Hippocampal formation (tissue), 2 donors: ENCODE results near the gene CTXN3.
"Not testable (repeated sequence)": the region's sequence is repeated elsewhere in the genome, so short reads cannot be mapped to it uniquely, and the experiment has no call there.

ENCODE experiments used
- DNase-seq, 2 donors: peaks; one replicate each; lab custom pipeline; 2025; lab: John Stamatoyannopoulos, UW

CTXN3 gene

GRCh38 chr5:127650649-127651048, 1.8 kb downstream of the CTXN3 start:
- DNase-seq = peak in 1 of 2 donors; percentile 23

GRCh38 chr5:127652952-127653611, 4.2 kb downstream of the CTXN3 start:
- DNase-seq = no peak

GRCh38 chr5:127656825-127657224, 7.9 kb downstream of the CTXN3 start:
- no peak for DNase-seq

- no peak for DNase-seq
Measured at GRCh38 chr5:127660047-127660733, 11.3 kb downstream of the CTXN3 start.

- no peak for DNase-seq
Measured at GRCh38 chr5:127664093-127664492, 15.2 kb downstream of the CTXN3 start.

- DNase-seq = no peak
Measured at GRCh38 chr5:127665641-127666040, 16.8 kb downstream of the CTXN3 start.

GRCh38 chr5:127666043-127666716, 17.3 kb downstream of the CTXN3 start:
- no peak for DNase-seq

GRCh38 chr5:127667926-127668325, 19.0 kb downstream of the CTXN3 start:
- DNase-seq = no peak

GRCh38 chr5:127671218-127671617, 22.3 kb downstream of the CTXN3 start:
- no peak for DNase-seq

GRCh38 chr5:127673117-127673800, 24.4 kb downstream of the CTXN3 start:
- DNase-seq = no peak

- DNase-seq = not testable (repeated sequence)
Measured at GRCh38 chr5:127676951-127677350, 28.1 kb downstream of the CTXN3 start.

- DNase-seq = not testable (repeated sequence)
Measured at GRCh38 chr5:127679691-127680330, 30.9 kb downstream of the CTXN3 start.

GRCh38 chr5:127680595-127680994, 31.7 kb downstream of the CTXN3 start:
- DNase-seq = no peak

GRCh38 chr5:127683008-127683407, 34.1 kb downstream of the CTXN3 start:
- no peak for DNase-seq

GRCh38 chr5:127684726-127685467, 36.0 kb downstream of the CTXN3 start:
- no peak for DNase-seq

GRCh38 chr5:127685662-127686061, 36.8 kb downstream of the CTXN3 start:
- DNase-seq = no peak

GRCh38 chr5:127686424-127686823, 37.5 kb downstream of the CTXN3 start:
- no peak for DNase-seq

- DNase-seq = no peak
Measured at GRCh38 chr5:127694518-127695171, 45.8 kb downstream of the CTXN3 start.

GRCh38 chr5:127695346-127695745, 46.5 kb downstream of the CTXN3 start:
- no peak for DNase-seq

GRCh38 chr5:127696683-127697082, 47.8 kb downstream of the CTXN3 start:
- DNase-seq = no peak
